OCI-LY1 (cell line): ENCODE data around the gene SYNJ1.

Experiments used
- H2AFZ ChIP-seq: fragments of 200-600 bp; sonication (generic), shearing (Covaris generic); 2 replicates; pipeline ENCODE4 v1.6.0; 2014; ENCODE audit warnings: antibody characterized with exemption, mild to moderate bottlenecking, low read length
- H3F3A ChIP-seq: fragments of 200-600 bp; sonication (generic), shearing (Covaris generic); 2 replicates; pipeline ENCODE4 v1.6.0; 2014; ENCODE audit warnings: mild to moderate bottlenecking, antibody characterized with exemption, low read length, moderate library complexity; ENCODE audit not compliant: insufficient read depth
- H3K27ac ChIP-seq: fragments of 200-600 bp; sonication (generic); 2 replicates; pipeline ENCODE4 v1.5.1; 2014; ENCODE audit warnings: low read length, mixed run types, mild to moderate bottlenecking, low read depth; ENCODE audit not compliant: poor library complexity, severe bottlenecking
- H3K27me3 ChIP-seq: fragments of 200-600 bp; sonication (generic); 2 replicates; pipeline ENCODE4 v1.6.0; 2014; ENCODE audit warnings: antibody characterized with exemption, mild to moderate bottlenecking, low read length, moderate library complexity; ENCODE audit not compliant: insufficient read depth
- H3K36me3 ChIP-seq: fragments of 200-600 bp; sonication (generic); 2 replicates; pipeline ENCODE4 v1.6.1; 2014; ENCODE audit warnings: mild to moderate bottlenecking, antibody characterized with exemption, low read length, moderate library complexity, mixed read lengths; ENCODE audit not compliant: insufficient read depth
- H3K4me1 ChIP-seq: fragments of 200-600 bp; sonication (generic); 2 replicates; pipeline ENCODE4 v1.5.1; 2014; ENCODE audit warnings: mild to moderate bottlenecking, low read length, moderate library complexity; ENCODE audit not compliant: insufficient read depth, severe bottlenecking
- H3K4me2 ChIP-seq: fragments of 200-600 bp; sonication (generic), shearing (Covaris generic); 2 replicates; pipeline ENCODE4 v1.6.1; 2014; ENCODE audit warnings: low read length
- H3K4me3 ChIP-seq: fragments of 200-600 bp; sonication (generic); 2 replicates; pipeline ENCODE4 v1.5.1; 2014; ENCODE audit warnings: low read length, low read depth, mild to moderate bottlenecking, mixed read lengths; ENCODE audit not compliant: poor library complexity, severe bottlenecking
- H3K79me2 ChIP-seq: fragments of 200-600 bp; shearing (Covaris generic); 2 replicates; pipeline ENCODE4 v1.6.1; 2016; ENCODE audit warnings: mixed run types, low read length, mixed read lengths; ENCODE audit not compliant: insufficient read depth
- H3K9ac ChIP-seq: fragments of 200-600 bp; sonication (generic), shearing (Covaris generic); 2 replicates; pipeline ENCODE4 v1.6.1; 2014; ENCODE audit warnings: mild to moderate bottlenecking, low read length, mixed read lengths
- H3K9me2 ChIP-seq: fragments of 200-600 bp; sonication (generic), shearing (Covaris generic); 2 replicates; pipeline ENCODE4 v1.6.1; 2014; ENCODE audit warnings: low read depth, mild to moderate bottlenecking, low read length, mixed read lengths
- H3K9me3 ChIP-seq: fragments of 200-600 bp; shearing (Covaris generic); 2 replicates; pipeline ENCODE4 v1.6.1; 2014; ENCODE audit warnings: low read length, mixed read lengths
- H4K20me1 ChIP-seq: fragments of 200-600 bp; sonication (generic), shearing (Covaris generic); 2 replicates; pipeline ENCODE4 v1.6.0; 2016; ENCODE audit warnings: mild to moderate bottlenecking, low read length; ENCODE audit not compliant: insufficient read depth
- CTCF ChIP-seq: fragments of 200-600 bp; sonication (generic), shearing (Covaris generic); IDR thresholded peaks from 2 replicates; pipeline ENCODE4 v1.5.1; 2017; ENCODE audit warnings: mild to moderate bottlenecking, antibody characterized with exemption, low read length, moderate library complexity, mixed read lengths
- EZH2 ChIP-seq: fragments of 200-600 bp; sonication (generic), shearing (Covaris generic); IDR thresholded peaks from 2 replicates; pipeline ENCODE4 v1.8.0; 2017; ENCODE audit warnings: borderline replicate concordance, mixed run types, mild to moderate bottlenecking, antibody characterized with exemption, low read length, moderate library complexity, mixed read lengths

The SYNJ1 gene

GRCh38 chr21:32713726-32714125, 14.1 kb downstream of the SYNJ1 start:
- Histone ChIP-seq H4K20me1 (no peaks in the 10 kb centered on the region; the same call in 1 of the 2 replicates), H3K27me3 (no peaks in the 10 kb centered on the region), H3K4me3 (no peak overlapping the region), H3K4me1 (peaks cover 10% of the 10 kb centered on the region), H3K9me3 (no peaks in the 10 kb centered on the region), H3K9me2 (no peaks in the 10 kb centered on the region), H3K27ac (no peak overlapping the region), H2AFZ (no peak overlapping the region), H3F3A (no peaks in the 10 kb centered on the region), H3K79me2 (no peaks in the 10 kb centered on the region), H3K4me2 (no peak overlapping the region), H3K36me3 (peaks cover 15% of the 10 kb centered on the region), H3K9ac (no peak overlapping the region)
- TF ChIP-seq EZH2 = no peak
- no peak for TF ChIP-seq CTCF

GRCh38 chr21:32712641-32713040, 15.2 kb downstream of the SYNJ1 start:
- Histone ChIP-seq H3K9ac (no peak overlapping the region), H4K20me1 (no peaks in the 10 kb centered on the region; the same call in 1 of the 2 replicates), H3K36me3 (peaks cover 10% of the 10 kb centered on the region), H3K4me1 (peaks cover 10% of the 10 kb centered on the region), H3K4me2 (no peak overlapping the region), H3K9me3 (no peaks in the 10 kb centered on the region), H3K4me3 (no peak overlapping the region), H3K79me2 (no peaks in the 10 kb centered on the region), H3K27ac (no peak overlapping the region), H3K9me2 (no peaks in the 10 kb centered on the region), H2AFZ (no peak overlapping the region), H3K27me3 (no peaks in the 10 kb centered on the region), H3F3A (no peaks in the 10 kb centered on the region)
- TF ChIP-seq EZH2 (no peak), CTCF (no peak)

GRCh38 chr21:32712043-32712442, 15.8 kb downstream of the SYNJ1 start:
- Histone ChIP-seq H3F3A (no peaks in the 10 kb centered on the region), H3K9me3 (no peaks in the 10 kb centered on the region), H3K79me2 (no peaks in the 10 kb centered on the region), H3K4me1 (peaks cover 10% of the 10 kb centered on the region), H3K27me3 (no peaks in the 10 kb centered on the region), H3K9ac (no peak overlapping the region), H4K20me1 (no peaks in the 10 kb centered on the region; the same call in 1 of the 2 replicates), H3K36me3 (peaks cover 4% of the 10 kb centered on the region; the same call in 1 of the 2 replicates), H3K9me2 (no peaks in the 10 kb centered on the region), H3K4me3 (no peak overlapping the region), H3K27ac (no peak overlapping the region), H3K4me2 (no peak overlapping the region), H2AFZ (no peak overlapping the region)
- TF ChIP-seq CTCF (no peak), EZH2 (no peak)
